ENCODE data around the gene DOCK2. TPM values are rescaled to one million over a fixed set of nuclear protein-coding genes. Genes with fewer than 3 reads are reported as not detected.

Gene DOCK2
- total RNA-seq, 4 donors from 2014 or later: 0.32 to 5.3 (median 2.7) TPM

- intact Hi-C loops (cut with DNase I; ENCODE audit: low total_unique reads) (no loop called here), in situ Hi-C loops (cut with MboI; ENCODE audit: low sequenced_read_pairs in 4 of 4) (no loop called here)
- ATAC-seq: no peak
- DNase-seq: no peak
- Histone ChIP-seq H3K27ac (no peak overlapping the region), H3K27me3 (no peaks in the 10 kb centered on the region), H3K9me3 (no peaks in the 10 kb centered on the region), H3K4me3 (no peak overlapping the region), H3K36me3 (no peaks in the 10 kb centered on the region), H3K4me1 (no peaks in the 10 kb centered on the region)
- no peak for TF ChIP-seq POLR2A (IDR thresholded peaks at IDR 0.05)
- no peak for TF ChIP-seq CTCF (IDR thresholded peaks at IDR 0.05 in 4 of 5, conservative IDR thresholded peaks at IDR 0.05 in 1 of 5)
Measured at GRCh38 chr5:170021506-170021905, 384.4 kb downstream of the DOCK2 start.

GRCh38 chr5:170025853-170026252, 388.8 kb downstream of the DOCK2 start:
- DNase-seq (no peak), ATAC-seq (no peak)
- Histone ChIP-seq H3K36me3 (no peaks in the 10 kb centered on the region), H3K27me3 (no peaks in the 10 kb centered on the region), H3K4me1 (no peaks in the 10 kb centered on the region), H3K9me3 (no peaks in the 10 kb centered on the region), H3K27ac (no peak overlapping the region), H3K4me3 (no peak overlapping the region)
- in situ Hi-C loops (cut with MboI; ENCODE audit: low sequenced_read_pairs in 4 of 4): no loop called here
- intact Hi-C loops (cut with DNase I; ENCODE audit: low total_unique reads): no loop called here
- TF ChIP-seq POLR2A (IDR thresholded peaks at IDR 0.05) (no peak), CTCF (IDR thresholded peaks at IDR 0.05 in 4 of 5, conservative IDR thresholded peaks at IDR 0.05 in 1 of 5) (no peak)

- Histone ChIP-seq H3K27me3 (no peaks in the 10 kb centered on the region), H3K4me1 (no peaks in the 10 kb centered on the region), H3K36me3 (no peaks in the 10 kb centered on the region), H3K4me3 (no peak overlapping the region), H3K27ac (no peak overlapping the region), H3K9me3 (no peaks in the 10 kb centered on the region)
- no peak for TF ChIP-seq POLR2A (IDR thresholded peaks at IDR 0.05)
- no peak for TF ChIP-seq CTCF (IDR thresholded peaks at IDR 0.05 in 4 of 5, conservative IDR thresholded peaks at IDR 0.05 in 1 of 5)
- no peak for DNase-seq
- intact Hi-C loops (cut with DNase I; ENCODE audit: low total_unique reads) (no loop called here), in situ Hi-C loops (cut with MboI; ENCODE audit: low sequenced_read_pairs in 4 of 4) (no loop called here)
- no peak for ATAC-seq
Measured at GRCh38 chr5:170028124-170028523, 391.0 kb downstream of the DOCK2 start.

- Histone ChIP-seq H3K27ac (no peak overlapping the region), H3K4me1 (no peaks in the 10 kb centered on the region), H3K4me3 (no peak overlapping the region), H3K27me3 (no peaks in the 10 kb centered on the region), H3K36me3 (no peaks in the 10 kb centered on the region), H3K9me3 (no peaks in the 10 kb centered on the region)
- in situ Hi-C loops (cut with MboI; ENCODE audit: low sequenced_read_pairs in 4 of 4) (no loop called here), intact Hi-C loops (cut with DNase I; ENCODE audit: low total_unique reads) (no loop called here)
- TF ChIP-seq POLR2A (IDR thresholded peaks at IDR 0.05) (no peak), CTCF (IDR thresholded peaks at IDR 0.05 in 4 of 5, conservative IDR thresholded peaks at IDR 0.05 in 1 of 5) (no peak)
- DNase-seq (no peak), ATAC-seq (no peak)
Measured at GRCh38 chr5:170034231-170034630, 397.2 kb downstream of the DOCK2 start.

- Histone ChIP-seq H3K9me3 (no peaks in the 10 kb centered on the region), H3K27me3 (no peaks in the 10 kb centered on the region), H3K27ac (no peak overlapping the region), H3K4me1 (no peaks in the 10 kb centered on the region), H3K4me3 (no peak overlapping the region), H3K36me3 (no peaks in the 10 kb centered on the region)
- ATAC-seq: no peak
- TF ChIP-seq CTCF (IDR thresholded peaks at IDR 0.05 in 4 of 5, conservative IDR thresholded peaks at IDR 0.05 in 1 of 5): no peak
- TF ChIP-seq POLR2A (IDR thresholded peaks at IDR 0.05): no peak
- DNase-seq: no peak
- in situ Hi-C loops (cut with MboI; ENCODE audit: low sequenced_read_pairs in 4 of 4): no loop called here
- intact Hi-C loops (cut with DNase I; ENCODE audit: low total_unique reads): no loop called here
Measured at GRCh38 chr5:170038241-170038640, 401.2 kb downstream of the DOCK2 start.
